OCI-LY3 (cell line): Measurements from ENCODE around the gene ASRGL1.

Experiments
- H2AFZ ChIP-seq: fragments of 200-600, 300-600 bp; shearing (Covaris generic); 2 replicates; pipeline ENCODE4 v1.6.0; 2014; ENCODE audit warnings: antibody characterized with exemption, low read depth, low read length
- H3K27ac ChIP-seq: fragments of 200-600, 300-600 bp; sonication (generic); 2 replicates; pipeline ENCODE4 v1.5.1; 2014; ENCODE audit warnings: mild to moderate bottlenecking, low read length, moderate library complexity, mixed read lengths
- H3K27me3 ChIP-seq: fragments of 200-600, 300-600 bp; sonication (generic); 2 replicates; pipeline ENCODE4 v1.6.1; 2014; ENCODE audit warnings: low read depth, low read length, mixed read lengths
- H3K36me3 ChIP-seq: fragments of 200-600, 300-600 bp; sonication (generic); replicated peaks from 2 replicates; pipeline ENCODE3; 2014; ENCODE audit warnings: low read depth, low read length, mixed read lengths
- H3K4me1 ChIP-seq: fragments of 300-600, 200-600 bp; sonication (generic); 2 replicates; pipeline ENCODE4 v1.6.1; 2014; ENCODE audit warnings: low read length, mixed read lengths
- H3K4me2 ChIP-seq: fragments of 200-600, 300-600 bp; sonication (generic); 2 replicates; pipeline ENCODE4 v1.6.1; 2014; ENCODE audit warnings: low read length, mixed read lengths
- H3K4me3 ChIP-seq: fragments of 300-600, 200-600 bp; sonication (generic); 2 replicates; pipeline ENCODE4 v1.5.1; 2014; ENCODE audit warnings: antibody characterized with exemption, mild to moderate bottlenecking, low read length, moderate library complexity
- H3K79me2 ChIP-seq: fragments of 300-600, 200-600 bp; shearing (Covaris generic); 2 replicates; pipeline ENCODE4 v1.6.1; 2014; ENCODE audit warnings: mild to moderate bottlenecking, low read length, mixed read lengths
- H3K9ac ChIP-seq: fragments of 300-600, 200-600 bp; shearing (Covaris generic); 2 replicates; pipeline ENCODE4 v1.6.0; 2014; ENCODE audit warnings: mild to moderate bottlenecking, low read length, moderate library complexity
- H3K9me3 ChIP-seq: fragments of 200-600, 300-600 bp; shearing (Covaris generic); 2 replicates; pipeline ENCODE4 v1.6.1; 2014; ENCODE audit warnings: low read length, mixed read lengths; ENCODE audit not compliant: insufficient read depth
- H4K20me1 ChIP-seq: fragments of 200-600, 300-600 bp; sonication (generic); 2 replicates; pipeline ENCODE4 v1.6.1; 2016; ENCODE audit warnings: low read length, mixed read lengths; ENCODE audit not compliant: insufficient read depth
- CTCF ChIP-seq: fragments of 200-600, 300-600 bp; sonication (generic); IDR thresholded peaks from 2 replicates; pipeline ENCODE4 v1.5.1; 2014; ENCODE audit warnings: antibody characterized with exemption, low read length, low read depth
- EZH2phosphoT487 ChIP-seq: fragments of 200-600 bp; shearing (Covaris generic); IDR thresholded peaks from 2 replicates; pipeline ENCODE4 v1.6.1; 2018; ENCODE audit warnings: antibody characterized with exemption, mixed run types, low read depth

Gene ASRGL1

GRCh38 chr11:62418136-62418535 lies 80.9 kb downstream of the ASRGL1 start:
- H3K4me2 ChIP-seq, result no peak overlapping the region
- H3K27ac ChIP-seq, result no peak overlapping the region

GRCh38 chr11:62418733-62419132 lies 81.5 kb downstream of the ASRGL1 start, which contains the start of gene SCGB1A1:
SCGB1A1 (plus strand) TSS chr11:62419033; CDS start chr11:62419096, 63 bp downstream.
- Histone ChIP-seq H2AFZ (no peak within 1 kb of the TSS), H3K4me2 (no peak within 1 kb of the TSS)
- TF ChIP-seq CTCF (no peak), EZH2phosphoT487 (no peak)

More at GRCh38 chr11:62418136-62418535, 80.9 kb downstream of the ASRGL1 start:
- H4K20me1 ChIP-seq, result no peaks in the 10 kb centered on the region
- no peak overlapping the region for H3K4me3 ChIP-seq
- H3K79me2 ChIP-seq, result no peaks in the 10 kb centered on the region
- no peaks in the 10 kb centered on the region for H3K9me3 ChIP-seq
- H3K4me1 ChIP-seq, result peaks cover 4% of the 10 kb centered on the region
- TF ChIP-seq CTCF, result no peak
- no peak for TF ChIP-seq EZH2phosphoT487
- H3K27me3 ChIP-seq, result peaks cover 6% of the 10 kb centered on the region
- no peak overlapping the region for H2AFZ ChIP-seq
- no peaks in the 10 kb centered on the region for H3K36me3 ChIP-seq
- H3K9ac ChIP-seq, result no peak overlapping the region

GRCh38 chr11:62419314-62419929 lies 82.2 kb downstream of the ASRGL1 start:
- no peak overlapping the region for H3K27ac ChIP-seq
- H3K4me1 ChIP-seq, result peaks cover 4% of the 10 kb centered on the region
- H3K9me3 ChIP-seq, result no peaks in the 10 kb centered on the region
- H3K27me3 ChIP-seq, result peaks cover 16% of the 10 kb centered on the region
- H3K36me3 ChIP-seq, result no peaks in the 10 kb centered on the region
- TF ChIP-seq CTCF, result no peak
- no peak for TF ChIP-seq EZH2phosphoT487
- H2AFZ ChIP-seq, result no peak overlapping the region
- H3K4me2 ChIP-seq, result no peak overlapping the region
- no peak overlapping the region for H3K4me3 ChIP-seq
- no peak overlapping the region for H3K9ac ChIP-seq
- no peaks in the 10 kb centered on the region for H4K20me1 ChIP-seq
- no peaks in the 10 kb centered on the region for H3K79me2 ChIP-seq

More at GRCh38 chr11:62418733-62419132, 81.5 kb downstream of the ASRGL1 start, which contains the start of gene SCGB1A1:
- H3K9me3 ChIP-seq, result no peaks in the 10 kb centered on the region
- no peaks in the 10 kb centered on the region for H3K36me3 ChIP-seq
- no peaks in the 10 kb centered on the region for H3K79me2 ChIP-seq
- peaks cover 4% of the 10 kb centered on the region for H3K4me1 ChIP-seq
- H3K4me3 ChIP-seq, result no peak within 1 kb of the TSS
- H4K20me1 ChIP-seq, result no peaks in the 10 kb centered on the region
- H3K9ac ChIP-seq, result no peak within 1 kb of the TSS
- H3K27ac ChIP-seq, result no peak within 1 kb of the TSS
- peaks cover 12% of the 10 kb centered on the region for H3K27me3 ChIP-seq

GRCh38 chr11:62419943-62420342 lies 82.7 kb downstream of the ASRGL1 start:
- TF ChIP-seq EZH2phosphoT487 (no peak), CTCF (no peak)
- no peak overlapping the region for H2AFZ ChIP-seq
- no peaks in the 10 kb centered on the region for H3K9me3 ChIP-seq
- H3K36me3 ChIP-seq, result no peaks in the 10 kb centered on the region
- no peaks in the 10 kb centered on the region for H4K20me1 ChIP-seq
- no peak overlapping the region for H3K27ac ChIP-seq
- peaks cover 4% of the 10 kb centered on the region for H3K4me1 ChIP-seq
- no peak overlapping the region for H3K9ac ChIP-seq
- H3K4me2 ChIP-seq, result no peak overlapping the region
- H3K79me2 ChIP-seq, result no peaks in the 10 kb centered on the region
- no peak overlapping the region for H3K4me3 ChIP-seq
- H3K27me3 ChIP-seq, result peaks cover 17% of the 10 kb centered on the region
